T-cell (primary cell): ENCODE data around the gene ANAPC16. TPM values are rescaled to one million over a fixed set of nuclear protein-coding genes. Genes with fewer than 3 reads are reported as not detected.
A peak's percentile ranks its signal among the peaks of the same experiment; 100 is the strongest.

ENCODE experiments used
- ATAC-seq, 4 experiments: fragments of 200-7000 bp in 3 of 4; fragments of 150-1000 bp in 1 of 4; cut with Tn5 transposase; replicated peaks in 1 of 4; 1 replicate in 3 of 4; 2 replicates in 1 of 4; pipeline ENCODE4 v1.10.0; 2021; ENCODE audit warnings: moderate library complexity in 3 of 4, mild to moderate bottlenecking in 2 of 4, moderate number of reproducible peaks in 1 of 4
- CTCF ChIA-PET, 2 donors: fragments of 300-600 bp; sonication (Branson Sonifier 250); formaldehyde crosslinking; loops; one replicate each; lab custom pipeline; 2022; ENCODE audit warnings: antibody characterized with exemption in 2 of 2; lab: Charles Lee
- POLR2A ChIA-PET, 2 donors: fragments of 300-600 bp; sonication (Branson Sonifier 250); formaldehyde crosslinking; loops; one replicate each; lab custom pipeline; 2022; ENCODE audit warnings: antibody characterized with exemption in 2 of 2; lab: Charles Lee
- DNase-seq, 35 experiments: peaks; one replicate each; pipeline versions ENCODE4 v3.0.0 to v3.0.0-alpha.2; 2013 to 2023
- H3K27ac ChIP-seq: one replicate; pipeline ENCODE4 v1.5.1; 2013; ENCODE audit warnings: low read length
- H3K27me3 ChIP-seq, 2 experiments: replicated peaks in 1 of 2; 1 replicate in 1 of 2; 2 replicates in 1 of 2; pipeline versions ENCODE4 v1.6.1 to v1.7.0; 2013; ENCODE audit warnings: low read length in 1 of 2, mixed read lengths in 1 of 2; ENCODE audit not compliant: control insufficient read depth in 2 of 2, insufficient read depth in 2 of 2; ENCODE audit errors: extremely low read depth in 1 of 2
- H3K36me3 ChIP-seq, 2 donors: 1 replicate in 1 of 2; 2 replicates in 1 of 2; pipeline versions ENCODE4 v1.6.1 to v1.7.0; 2013; ENCODE audit warnings: low read length in 1 of 2; ENCODE audit not compliant: control insufficient read depth in 2 of 2, insufficient read depth in 1 of 2; ENCODE audit errors: extremely low read depth in 1 of 2
- H3K4me1 ChIP-seq, 2 experiments: 1 replicate in 1 of 2; 2 replicates in 1 of 2; pipeline versions ENCODE4 v1.6.1 to v1.7.0; 2013; ENCODE audit warnings: low read length in 2 of 2, mixed read lengths in 1 of 2; ENCODE audit not compliant: insufficient read depth in 2 of 2, control insufficient read depth in 1 of 2; ENCODE audit errors: extremely low read depth in 1 of 2
- H3K4me3 ChIP-seq, 2 donors: 1 replicate in 1 of 2; 2 replicates in 1 of 2; pipeline versions ENCODE4 v1.5.1 to v1.7.0; 2013; ENCODE audit warnings: mild to moderate bottlenecking in 2 of 2, low read length in 1 of 2, moderate library complexity in 1 of 2; ENCODE audit not compliant: control insufficient read depth in 1 of 2; ENCODE audit errors: extremely low read depth in 1 of 2
- H3K9me3 ChIP-seq: 2 replicates; pipeline ENCODE4 v1.7.0; 2013
- H3K27ac Mint-ChIP-seq, 2 donors: one replicate each; pipeline ENCODE4 v1.8.0; 2020 to 2021; ENCODE audit warnings: mild to moderate bottlenecking in 2 of 2, mixed read lengths in 2 of 2
- H3K27me3 Mint-ChIP-seq, 2 donors: one replicate each; pipeline ENCODE4 v1.8.0; 2021 to 2022; ENCODE audit warnings: mixed read lengths in 2 of 2
- H3K36me3 Mint-ChIP-seq: one replicate; pipeline ENCODE4 v1.8.0; 2021; ENCODE audit warnings: mixed read lengths
- H3K4me1 Mint-ChIP-seq, 3 donors: one replicate each; pipeline ENCODE4 v1.8.0; 2020 to 2022; ENCODE audit warnings: mixed read lengths in 3 of 3, mild to moderate bottlenecking in 1 of 3
- H3K4me3 Mint-ChIP-seq, 3 donors: one replicate each; pipeline ENCODE4 v1.8.0; 2020 to 2022; ENCODE audit warnings: mild to moderate bottlenecking in 3 of 3, mixed read lengths in 3 of 3, moderate library complexity in 3 of 3
- H3K9me3 Mint-ChIP-seq, 3 donors: one replicate each; pipeline ENCODE4 v1.8.0; 2020 to 2022; ENCODE audit warnings: mixed read lengths in 3 of 3
- WGBS: methylation state at CpG from one replicate; pipeline ENCODE4 v1.1.5; 2013; ENCODE audit warnings: missing lambda C conversion rate; ENCODE audit not compliant: insufficient coverage; 5-methylcytosine and 5-hydroxymethylcytosine counted together
- total RNA-seq, 35 experiments: library from RNA in 6 of 35; stranded (reverse) in 6 of 35; fragments of 120-200 nt in 1 of 35; gene quantifications; one replicate each; pipeline versions ENCODE4 v1.2.1 to v1.2.4 and lab custom pipeline; 2013 to 2026

Gene ANAPC16
- total RNA-seq, 5 donors from 2014 or later (not counting 1 experiment from before 2014, with no cell fraction given), result 97.9 to 119 (median 106) TPM

DNA sequence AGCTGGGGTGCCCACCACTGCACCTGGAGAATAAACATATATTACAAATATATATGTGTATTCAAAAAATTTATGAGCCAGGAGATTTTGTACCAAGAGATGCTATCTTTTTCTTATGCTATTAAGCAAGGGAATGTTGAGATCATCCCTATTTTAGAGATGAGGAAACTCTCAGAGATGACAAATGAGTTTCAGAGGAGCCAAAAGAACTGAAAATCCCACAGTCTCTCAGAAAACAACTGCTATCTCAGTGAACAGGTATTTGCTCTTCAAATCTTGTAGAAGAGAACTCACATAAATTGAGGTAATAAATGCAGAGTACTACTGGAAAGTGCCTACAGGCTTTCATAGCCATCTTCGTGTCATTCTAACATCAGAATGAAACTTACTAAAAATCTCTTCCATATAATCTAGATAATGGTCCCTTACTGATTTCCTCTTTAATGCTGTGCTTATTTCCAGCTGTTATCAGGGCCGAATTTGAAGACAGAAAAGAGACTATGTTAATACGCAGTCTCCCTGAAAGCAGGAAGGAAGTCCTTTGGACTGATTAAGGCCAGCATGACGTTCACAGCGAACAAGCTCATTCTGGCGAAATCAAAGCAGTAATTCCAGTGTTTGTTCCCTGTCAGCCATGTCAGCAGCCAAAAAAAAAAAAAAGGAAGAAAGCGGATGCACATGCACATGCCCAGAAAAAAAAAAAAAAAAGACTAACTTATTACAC, 29.4 kb upstream of the ANAPC16 start:
- WGBS, result 83% methylated on average over 3 of the region's 7 CpGs
- H3K9me3 Mint-ChIP-seq, result peaks cover 0 to 8% (median 0%) of the 10 kb centered on the region in 3 donors
- H3K4me3 Mint-ChIP-seq, result no peak overlapping the region
- no peak for DNase-seq
- H3K27me3 ChIP-seq, result no peaks in the 10 kb centered on the region
- H3K4me3 ChIP-seq, result no peak overlapping the region
- no peaks in the 10 kb centered on the region for H3K27me3 Mint-ChIP-seq
- no peak overlapping the region for H3K27ac ChIP-seq
- H3K4me1 ChIP-seq, result no peaks in the 10 kb centered on the region
- H3K9me3 ChIP-seq, result peaks cover 3% of the 10 kb centered on the region
- POLR2A ChIA-PET, result interaction anchor here in 1 of 2 donors (0.6 kb wide), 1 partner anchor 1237 kb away, joined by 4 read pairs; no protein-coding TSS in a partner anchor
- H3K36me3 ChIP-seq, result peaks cover 0 to 9% of the 10 kb centered on the region in 2 donors
- no peak for ATAC-seq
- CTCF ChIA-PET, result interaction anchor here in 1 of 2 donors (0.5 to 1.2 kb wide), 4 partner anchors 35 to 320 kb away, joined by 3 to 4 read pairs (median 3); no protein-coding TSS in a partner anchor
- H3K36me3 Mint-ChIP-seq, result peaks cover 30% of the 10 kb centered on the region
- peak overlapping the region in 1 of 2 donors; percentile 66 for H3K27ac Mint-ChIP-seq
- H3K4me1 Mint-ChIP-seq, result peaks cover 4 to 9% (median 8%) of the 10 kb centered on the region in 3 donors

DNA sequence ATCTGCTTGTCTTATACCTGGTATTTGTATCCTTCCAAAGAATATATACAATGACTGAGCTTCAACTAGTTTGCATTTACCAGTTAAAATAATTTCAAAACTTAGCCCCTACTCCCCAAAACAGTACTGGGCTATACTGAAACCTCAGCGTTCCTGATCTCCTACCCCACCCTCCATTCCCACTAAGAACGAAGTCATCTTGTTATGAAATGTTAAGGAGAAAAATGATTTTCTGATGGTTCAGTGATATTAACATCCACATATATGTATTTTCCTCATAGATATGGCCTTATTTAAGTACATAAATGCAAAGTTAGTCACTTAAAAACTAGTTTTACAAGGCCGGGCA, 28.9 kb upstream of the ANAPC16 start:
- H3K27ac Mint-ChIP-seq, result peak overlapping the region in 1 of 2 donors; percentile 66
- Histone ChIP-seq H3K9me3 (peaks cover 3% of the 10 kb centered on the region), H3K4me3 (no peak overlapping the region), H3K27me3 (no peaks in the 10 kb centered on the region), H3K27ac (no peak overlapping the region), H3K4me1 (no peaks in the 10 kb centered on the region), H3K36me3 (peaks cover 0 to 7% of the 10 kb centered on the region in 2 donors)
- peaks cover 4 to 9% (median 8%) of the 10 kb centered on the region in 3 donors for H3K4me1 Mint-ChIP-seq
- 100% methylated on average over 1 of the region's 3 CpGs for WGBS
- H3K36me3 Mint-ChIP-seq, result peaks cover 28% of the 10 kb centered on the region
- no peak for DNase-seq
- H3K27me3 Mint-ChIP-seq, result no peaks in the 10 kb centered on the region
- POLR2A ChIA-PET, result no interaction called here
- CTCF ChIA-PET, result interaction anchor here in 1 of 2 donors (0.7 to 1.2 kb wide), 2 partner anchors 41 to 139 kb away, joined by 3 read pairs; no protein-coding TSS in a partner anchor
- H3K9me3 Mint-ChIP-seq, result peaks cover 0 to 8% (median 0%) of the 10 kb centered on the region in 3 donors
- no peak for ATAC-seq
- H3K4me3 Mint-ChIP-seq, result no peak overlapping the region

DNA sequence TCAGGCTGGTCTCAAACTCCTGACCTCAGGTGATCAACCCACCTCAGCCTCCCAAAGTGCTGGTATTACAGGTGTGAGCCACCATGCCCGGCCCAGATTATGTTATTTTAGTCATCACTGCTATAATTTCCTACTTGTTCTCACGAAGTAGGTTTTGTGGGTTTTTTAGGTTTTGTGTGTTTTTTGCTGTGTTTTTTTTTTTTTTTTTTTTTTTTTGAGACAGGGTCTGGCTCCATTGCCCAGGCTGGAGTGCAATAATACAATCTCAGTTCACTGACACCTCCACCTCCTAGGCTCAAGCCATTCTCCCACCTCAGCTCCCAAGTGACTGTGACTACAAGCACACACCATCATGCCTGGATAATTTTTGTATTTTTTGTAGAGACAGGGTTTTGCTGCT, 20.9 kb upstream of the ANAPC16 start:
- H3K36me3 Mint-ChIP-seq, result peaks cover 12% of the 10 kb centered on the region
- no peaks in the 10 kb centered on the region for H3K9me3 ChIP-seq
- no peak overlapping the region for H3K4me3 Mint-ChIP-seq
- no peak overlapping the region for H3K4me3 ChIP-seq
- peaks cover 0 to 23% of the 10 kb centered on the region in 2 donors for H3K36me3 ChIP-seq
- peaks cover 0 to 5% (median 3%) of the 10 kb centered on the region in 3 donors for H3K4me1 Mint-ChIP-seq
- no peaks in the 10 kb centered on the region for H3K4me1 ChIP-seq
- no CpG with 5 or more reads among the region's 2 CpGs for WGBS
- POLR2A ChIA-PET, result interaction anchor here in 1 of 2 donors (0.7 kb wide), 2 partner anchors 10 to 459 kb away, joined by 3 to 7 read pairs; no protein-coding TSS in a partner anchor
- H3K9me3 Mint-ChIP-seq, result no peaks in the 10 kb centered on the region
- no peak overlapping the region for H3K27ac Mint-ChIP-seq
- ATAC-seq (no peak), DNase-seq (no peak)
- CTCF ChIA-PET, result no interaction called here
- H3K27me3 ChIP-seq, result no peaks in the 10 kb centered on the region
- no peaks in the 10 kb centered on the region for H3K27me3 Mint-ChIP-seq
- no peak overlapping the region for H3K27ac ChIP-seq

DNA sequence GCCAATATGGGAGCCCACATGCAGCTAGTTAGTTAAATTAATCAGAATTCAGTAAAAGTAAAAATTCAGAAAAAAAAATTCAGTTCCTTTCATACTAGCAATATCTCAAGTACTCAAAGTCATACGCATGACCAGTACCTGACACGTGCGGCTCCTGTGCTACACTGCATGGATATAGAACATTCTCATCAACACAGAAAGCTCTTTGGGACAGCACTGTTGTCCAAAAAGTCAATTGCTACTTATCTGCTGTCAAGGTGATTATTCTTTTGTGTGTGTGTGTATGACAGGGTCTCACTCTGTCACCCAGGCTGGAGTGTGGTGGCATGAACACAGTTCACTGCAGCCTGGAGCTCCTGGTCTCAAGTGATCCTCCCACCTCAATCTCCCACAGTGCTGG, 14.9 kb upstream of the ANAPC16 start:
- H3K9me3 Mint-ChIP-seq, result no peaks in the 10 kb centered on the region
- peaks cover 0 to 6% (median 5%) of the 10 kb centered on the region in 3 donors for H3K4me1 Mint-ChIP-seq
- Histone ChIP-seq H3K4me1 (no peaks in the 10 kb centered on the region), H3K27ac (no peak overlapping the region), H3K4me3 (no peak overlapping the region), H3K9me3 (no peaks in the 10 kb centered on the region), H3K36me3 (peaks cover 0 to 39% of the 10 kb centered on the region in 2 donors), H3K27me3 (no peaks in the 10 kb centered on the region)
- H3K4me3 Mint-ChIP-seq, result no peak overlapping the region
- H3K36me3 Mint-ChIP-seq, result peaks cover 26% of the 10 kb centered on the region
- ChIA-PET CTCF (interaction anchor here in 1 of 2 donors (0.6 kb wide), 1 partner anchor 25 kb away, joined by 3 read pairs; no protein-coding TSS in a partner anchor), POLR2A (interaction anchor here in 1 of 2 donors (0.6 kb wide), 1 partner anchor 34 kb away, joined by 6 read pairs; no protein-coding TSS in a partner anchor)
- ATAC-seq, result no peak
- WGBS, result no CpG with 5 or more reads among the region's 3 CpGs
- H3K27me3 Mint-ChIP-seq, result no peaks in the 10 kb centered on the region
- no peak for DNase-seq
- no peak overlapping the region for H3K27ac Mint-ChIP-seq

DNA sequence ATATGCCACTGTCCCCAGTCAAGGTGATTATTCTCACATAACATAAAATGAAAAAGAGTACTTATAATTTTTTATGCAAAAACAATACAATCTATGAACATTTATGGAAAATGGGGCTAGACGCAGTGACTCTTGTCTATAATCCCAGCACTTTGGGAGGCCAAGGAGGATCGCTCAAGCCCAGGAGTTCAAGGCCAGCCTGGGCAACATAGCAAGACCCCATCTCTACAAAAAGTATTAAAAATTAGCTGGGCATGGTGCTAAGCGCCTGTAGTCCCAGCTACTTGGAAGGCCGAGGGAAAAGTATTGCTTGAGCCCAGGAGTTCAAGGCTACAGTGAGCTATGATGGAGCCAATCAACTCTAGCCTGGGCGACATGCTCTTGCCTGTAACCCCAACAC, 14.5 kb upstream of the ANAPC16 start:
- POLR2A ChIA-PET, result interaction anchor here (0.6 to 0.7 kb wide), 3 partner anchors 34 to 123 kb away, joined by 3 to 6 read pairs (median 3); no protein-coding TSS in a partner anchor
- Mint-ChIP-seq H3K4me1 (peaks cover 0 to 6% (median 5%) of the 10 kb centered on the region in 3 donors), H3K27me3 (no peaks in the 10 kb centered on the region), H3K27ac (no peak overlapping the region), H3K9me3 (no peaks in the 10 kb centered on the region), H3K4me3 (no peak overlapping the region), H3K36me3 (peaks cover 25% of the 10 kb centered on the region)
- Histone ChIP-seq H3K36me3 (peaks cover 0 to 35% of the 10 kb centered on the region in 2 donors), H3K4me3 (no peak overlapping the region), H3K4me1 (no peaks in the 10 kb centered on the region), H3K9me3 (no peaks in the 10 kb centered on the region), H3K27ac (no peak overlapping the region), H3K27me3 (no peaks in the 10 kb centered on the region)
- ATAC-seq (no peak), DNase-seq (no peak)
- CTCF ChIA-PET, result interaction anchor here in 1 of 2 donors (0.6 kb wide), 1 partner anchor 25 kb away, joined by 3 read pairs; no protein-coding TSS in a partner anchor
- 98% methylated on average over 4 of the region's 5 CpGs for WGBS

DNA sequence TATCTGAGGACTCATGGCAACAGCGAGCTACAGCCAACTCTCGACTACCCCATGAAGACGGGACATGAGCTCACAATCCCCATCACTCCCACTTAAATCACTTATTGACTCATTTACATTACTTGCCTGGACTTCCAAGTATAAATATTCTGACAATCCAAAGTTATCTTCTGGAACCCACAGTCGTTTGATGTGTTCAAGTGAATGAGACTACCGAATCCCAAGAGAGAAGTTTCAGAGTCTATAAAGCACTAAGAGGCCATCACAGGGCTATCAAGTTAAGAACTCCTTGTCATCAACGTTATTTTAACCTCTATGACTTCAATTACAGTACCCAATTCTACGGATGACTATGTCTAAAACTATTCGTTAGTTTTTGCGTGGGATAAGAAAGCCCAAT, 11.5 kb upstream of the ANAPC16 start:
- Mint-ChIP-seq H3K36me3 (peaks cover 36% of the 10 kb centered on the region), H3K4me3 (no peak overlapping the region), H3K9me3 (no peaks in the 10 kb centered on the region), H3K27me3 (no peaks in the 10 kb centered on the region), H3K4me1 (peaks cover 8 to 11% (median 10%) of the 10 kb centered on the region in 3 donors), H3K27ac (no peak overlapping the region)
- ATAC-seq (no peak), DNase-seq (no peak)
- Histone ChIP-seq H3K27ac (no peak overlapping the region), H3K27me3 (no peaks in the 10 kb centered on the region), H3K4me3 (no peak overlapping the region), H3K4me1 (peaks cover 0 to 5% of the 10 kb centered on the region in 2 experiments), H3K9me3 (no peaks in the 10 kb centered on the region), H3K36me3 (peaks cover 4 to 52% of the 10 kb centered on the region in 2 donors)
- 96% methylated on average over 5 of the region's 9 CpGs for WGBS
- CTCF ChIA-PET, result no interaction called here
- POLR2A ChIA-PET, result no interaction called here
